Muscle of leg (tissue), 16 donors: Measurements from ENCODE around the gene GPHN. TPM values are rescaled to one million over a fixed set of nuclear protein-coding genes. Genes with fewer than 3 reads are reported as not detected.
A peak's percentile ranks its signal among the peaks of the same experiment; 100 is the strongest.

Experiments used
- DNase-seq: peaks from one replicate; pipeline ENCODE4 v3.0.0; 2013
- H3K27ac ChIP-seq: one replicate; pipeline ENCODE4 v1.5.1; 2013; ENCODE audit warnings: mild to moderate bottlenecking, low read length, control low read depth
- H3K27me3 ChIP-seq: one replicate; pipeline ENCODE4 v1.6.1; 2013; ENCODE audit warnings: low read length; ENCODE audit not compliant: control insufficient read depth, insufficient read depth
- H3K36me3 ChIP-seq: one replicate; pipeline ENCODE4 v1.6.1; 2013; ENCODE audit warnings: low read length; ENCODE audit not compliant: control insufficient read depth, insufficient read depth
- H3K4me1 ChIP-seq: one replicate; pipeline ENCODE4 v1.6.1; 2013; ENCODE audit warnings: low read length; ENCODE audit not compliant: control insufficient read depth, insufficient read depth
- H3K4me3 ChIP-seq: one replicate; pipeline ENCODE4 v1.5.1; 2013; ENCODE audit warnings: low read length, control low read depth
- H3K9me3 ChIP-seq: replicated peaks from 2 replicates; pipeline ENCODE4 v1.6.1; 2013; ENCODE audit warnings: low read depth, low read length; ENCODE audit not compliant: control insufficient read depth
- WGBS: methylation state at CpG from one replicate; pipeline ENCODE4 v1.1.5; 2013; ENCODE audit warnings: missing lambda C conversion rate; ENCODE audit not compliant: insufficient coverage; 5-methylcytosine and 5-hydroxymethylcytosine counted together
- long read RNA-seq, 11 donors: transcript quantifications; one replicate each; lab custom pipeline, GENCODE V29; 2026
- polyA plus RNA-seq, 8 donors: library from polyadenylated mRNA; unstranded; fragments of 120-200 nt; gene quantifications; one replicate each; pipeline versions ENCODE4 v1.2.1 to v1.2.3, GENCODE V29; 2013; ENCODE audit warnings: inconsistent platforms in 1 of 8, low replicate concordance in 1 of 8; ENCODE audit not compliant: insufficient read length in 8 of 8, insufficient read depth in 1 of 8
- total RNA-seq: library from RNA; stranded (reverse); fragments of 120-200 nt; gene quantifications from one replicate; pipeline ENCODE4 v1.2.4, GENCODE V29; 2013

Gene GPHN
- 15.9 TPM for total RNA-seq
- 10 to 100 TPM; 13.6 to 19.4 (median 17.1) TPM for polyA plus RNA-seq
- long read RNA-seq, donor 1, full-length matches to known transcripts = 2 of 2 reads
- long read RNA-seq, donor 1, partial matches to known transcripts = 0 of 2 reads
- long read RNA-seq, donor 1, other reads (novel, unspliced or antisense) = 0 of 2 reads
- long read RNA-seq, donor 2 = 0 reads
- long read RNA-seq, donor 3, full-length matches to known transcripts = 4 of 4 reads
- long read RNA-seq, donor 3, partial matches to known transcripts = 0 of 4 reads
- long read RNA-seq, donor 3, other reads (novel, unspliced or antisense) = 0 of 4 reads
- long read RNA-seq, donor 4 = 0 reads
- long read RNA-seq, donor 5, full-length matches to known transcripts = 1 of 1 reads
- long read RNA-seq, donor 5, partial matches to known transcripts = 0 of 1 reads
- long read RNA-seq, donor 5, other reads (novel, unspliced or antisense) = 0 of 1 reads
- long read RNA-seq, donor 6, full-length matches to known transcripts = 1 of 1 reads
- long read RNA-seq, donor 6, partial matches to known transcripts = 0 of 1 reads
- long read RNA-seq, donor 6, other reads (novel, unspliced or antisense) = 0 of 1 reads
- long read RNA-seq, donor 7, full-length matches to known transcripts = 1 of 1 reads
- long read RNA-seq, donor 7, partial matches to known transcripts = 0 of 1 reads
- long read RNA-seq, donor 7, other reads (novel, unspliced or antisense) = 0 of 1 reads
- long read RNA-seq, donor 8, full-length matches to known transcripts = 1 of 1 reads
- long read RNA-seq, donor 8, partial matches to known transcripts = 0 of 1 reads
- long read RNA-seq, donor 8, other reads (novel, unspliced or antisense) = 0 of 1 reads
- long read RNA-seq, donor 9 = 0 reads
- long read RNA-seq, donor 10, full-length matches to known transcripts = 3 of 3 reads
- long read RNA-seq, donor 10, partial matches to known transcripts = 0 of 3 reads
- long read RNA-seq, donor 10, other reads (novel, unspliced or antisense) = 0 of 3 reads
- long read RNA-seq, donor 11, full-length matches to known transcripts = 1 of 1 reads
- long read RNA-seq, donor 11, partial matches to known transcripts = 0 of 1 reads
- long read RNA-seq, donor 11, other reads (novel, unspliced or antisense) = 0 of 1 reads

DNA sequence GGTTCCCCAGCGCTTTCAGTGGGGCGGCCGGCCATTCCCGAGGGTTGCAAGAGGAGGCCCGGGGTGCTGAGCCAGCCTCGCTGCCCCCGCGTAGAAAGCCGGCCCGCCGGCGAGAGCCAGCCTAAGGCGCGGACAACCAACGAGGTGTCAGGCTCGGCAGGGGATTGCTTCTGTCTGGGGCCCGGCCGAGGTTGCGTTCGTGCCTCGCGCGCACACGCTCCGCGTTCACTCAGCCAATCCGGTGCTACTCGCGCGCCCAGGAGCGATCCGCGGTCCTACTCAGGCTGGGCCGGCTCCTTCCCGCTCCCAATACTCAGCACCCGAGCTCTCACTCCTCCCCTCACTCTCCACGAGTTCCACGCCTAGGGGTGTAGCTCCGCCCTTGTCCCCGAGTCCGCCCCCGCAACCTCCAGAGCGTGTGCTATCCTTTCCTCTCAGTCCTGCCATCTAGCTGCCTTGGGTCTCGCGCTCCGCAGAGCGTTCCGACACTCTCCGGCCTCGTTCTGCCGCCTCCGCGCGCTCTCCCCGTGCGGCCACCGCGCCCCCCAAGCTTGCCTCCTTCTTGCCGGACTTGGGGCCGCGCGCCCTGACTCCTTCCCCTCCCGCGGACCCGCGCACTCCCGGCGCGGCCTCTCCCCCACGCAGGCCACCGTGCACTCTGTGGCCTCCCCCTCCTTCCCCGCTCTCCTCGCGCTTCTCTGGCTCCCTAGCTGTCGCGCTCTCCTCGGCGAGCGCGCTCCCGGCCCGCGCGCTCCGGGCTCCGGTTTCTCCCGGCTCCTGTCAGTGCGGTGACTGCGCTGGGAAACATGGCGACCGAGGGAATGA is at the start of gene GPHN:
Gene GPHN (plus strand): TSS at position 426 of the 825 bp plus-strand sequence.
- no peaks in the 10 kb centered on the region for H3K36me3 ChIP-seq
- peak within 1 kb of the TSS; percentile 93 for H3K4me3 ChIP-seq
- H3K4me1 ChIP-seq = peaks cover 6% of the 10 kb centered on the region
- H3K9me3 ChIP-seq = no peaks in the 10 kb centered on the region
- peak within 1 kb of the TSS; percentile 97 for H3K27ac ChIP-seq
- H3K27me3 ChIP-seq = no peaks in the 10 kb centered on the region
- under 1% methylated on average over 91 of the region's 91 CpGs for WGBS
- peak; percentile 99 for DNase-seq

- Histone ChIP-seq H3K9me3 (no peaks in the 10 kb centered on the region), H3K4me1 (no peaks in the 10 kb centered on the region), H3K4me3 (no peak overlapping the region), H3K36me3 (no peaks in the 10 kb centered on the region), H3K27ac (no peak overlapping the region), H3K27me3 (no peaks in the 10 kb centered on the region)
- no peak for DNase-seq
These were observed 48.3 kb upstream of the GPHN start for GRCh38 chr14:66459603-66460002.

GRCh38 chr14:66464261-66464660 is 43.7 kb upstream of the GPHN start:
- no peak overlapping the region for H3K4me3 ChIP-seq
- no peak for DNase-seq
- peaks cover 5% of the 10 kb centered on the region for H3K9me3 ChIP-seq
- no peaks in the 10 kb centered on the region for H3K36me3 ChIP-seq
- no peaks in the 10 kb centered on the region for H3K27me3 ChIP-seq
- 100% methylated on average over 1 of the region's 3 CpGs for WGBS
- H3K27ac ChIP-seq = no peak overlapping the region
- no peaks in the 10 kb centered on the region for H3K4me1 ChIP-seq

GRCh38 chr14:66468778-66469367 is 39.1 kb upstream of the GPHN start:
- no peaks in the 10 kb centered on the region for H3K4me1 ChIP-seq
- WGBS = no CpG with 5 or more reads among the region's 2 CpGs
- no peak for DNase-seq

GRCh38 chr14:66471584-66471983 is 36.4 kb upstream of the GPHN start:
- no peak overlapping the region for H3K4me3 ChIP-seq
- H3K27ac ChIP-seq = no peak overlapping the region
- DNase-seq = no peak
- no CpG with 5 or more reads among the region's 4 CpGs for WGBS
- H3K36me3 ChIP-seq = no peaks in the 10 kb centered on the region
- no peaks in the 10 kb centered on the region for H3K4me1 ChIP-seq
- H3K27me3 ChIP-seq = no peaks in the 10 kb centered on the region
- H3K9me3 ChIP-seq = peaks cover 8% of the 10 kb centered on the region

More at GRCh38 chr14:66468778-66469367, 39.1 kb upstream of the GPHN start:
- Histone ChIP-seq H3K27me3 (no peaks in the 10 kb centered on the region), H3K4me3 (no peak overlapping the region), H3K9me3 (peaks cover 8% of the 10 kb centered on the region), H3K36me3 (no peaks in the 10 kb centered on the region), H3K27ac (no peak overlapping the region)

DNA sequence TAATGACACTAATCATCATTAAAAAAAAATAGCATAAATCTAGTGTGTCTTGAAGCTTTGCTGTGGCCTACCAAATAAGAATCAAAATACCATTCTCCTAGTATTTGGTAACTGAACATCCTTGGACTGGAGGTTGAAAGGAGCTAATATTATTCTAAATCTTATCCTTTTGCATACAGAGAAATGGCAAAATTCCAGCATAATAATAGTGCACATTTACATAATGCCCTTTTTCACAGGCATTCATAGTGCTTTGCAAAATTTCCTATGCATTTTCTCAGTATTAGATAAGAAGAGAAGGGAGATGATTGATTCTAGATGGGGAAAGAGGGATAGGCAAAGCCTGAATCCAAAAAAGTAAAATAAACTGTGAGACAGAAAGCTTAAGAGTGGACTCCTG is 35.7 kb upstream of the GPHN start:
- no peak overlapping the region for H3K27ac ChIP-seq
- no peak for DNase-seq
- no peaks in the 10 kb centered on the region for H3K27me3 ChIP-seq
- H3K9me3 ChIP-seq = peaks cover 8% of the 10 kb centered on the region
- no peaks in the 10 kb centered on the region for H3K4me1 ChIP-seq
- no peak overlapping the region for H3K4me3 ChIP-seq
- H3K36me3 ChIP-seq = no peaks in the 10 kb centered on the region

DNA sequence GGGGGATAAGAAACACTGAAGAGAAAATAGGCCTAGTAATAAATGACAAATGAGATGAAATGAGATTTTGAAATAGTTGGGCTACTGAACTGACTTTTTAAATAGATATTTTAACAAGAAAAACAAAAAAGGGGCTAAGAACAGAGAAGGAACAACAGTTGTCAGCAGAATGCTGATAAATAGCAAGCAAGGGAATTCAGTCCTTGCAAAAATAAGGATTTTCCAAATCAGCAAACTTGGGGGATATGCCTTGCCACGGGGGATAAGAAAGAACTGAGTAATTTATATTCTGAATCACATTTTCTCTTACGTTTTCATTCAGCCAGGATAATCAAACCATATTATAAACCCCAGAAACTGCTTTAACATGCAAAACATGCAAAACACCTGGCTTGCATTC is 34.7 kb upstream of the GPHN start:
- Histone ChIP-seq H3K4me3 (no peak overlapping the region), H3K36me3 (no peaks in the 10 kb centered on the region), H3K4me1 (no peaks in the 10 kb centered on the region), H3K27me3 (no peaks in the 10 kb centered on the region), H3K27ac (no peak overlapping the region), H3K9me3 (peaks cover 8% of the 10 kb centered on the region)
- WGBS = 33% methylated on average over 1 of the region's 2 CpGs
- no peak for DNase-seq

GRCh38 chr14:66476964-66477363 is 31.0 kb upstream of the GPHN start:
- DNase-seq = peak; percentile 8
- Histone ChIP-seq H3K27me3 (no peaks in the 10 kb centered on the region), H3K4me1 (no peaks in the 10 kb centered on the region), H3K4me3 (no peak overlapping the region), H3K27ac (no peak overlapping the region), H3K9me3 (no peaks in the 10 kb centered on the region), H3K36me3 (no peaks in the 10 kb centered on the region)
- no CpG with 5 or more reads among the region's 1 CpG for WGBS

DNA sequence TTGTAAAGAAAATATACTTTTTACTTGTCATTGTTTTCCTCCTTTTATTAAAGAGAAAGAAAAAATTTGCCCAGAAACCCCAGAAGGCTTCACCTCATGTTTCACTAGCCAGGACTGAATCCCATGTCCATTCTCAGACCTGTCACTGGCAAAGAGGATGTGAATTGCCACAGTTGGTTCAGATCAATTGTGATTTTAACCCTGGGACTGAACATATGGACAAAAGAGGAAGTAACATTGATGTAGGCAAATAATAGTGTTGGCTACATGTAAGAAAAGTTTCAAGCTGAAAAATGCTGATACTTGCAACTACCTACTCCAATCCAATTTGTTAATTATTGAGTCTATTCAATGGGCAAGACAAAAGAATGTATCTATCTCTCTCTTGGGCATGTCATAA is 30.4 kb upstream of the GPHN start:
- DNase-seq = no peak
- Histone ChIP-seq H3K9me3 (no peaks in the 10 kb centered on the region), H3K27me3 (no peaks in the 10 kb centered on the region), H3K4me3 (no peak overlapping the region), H3K4me1 (no peaks in the 10 kb centered on the region), H3K27ac (no peak overlapping the region), H3K36me3 (no peaks in the 10 kb centered on the region)
